Sigmoid colon (tissue), 4 donors: ENCODE measurements around the gene CRABP1.

Experiments
- CTCF ChIP-seq, 4 experiments: fragments of 450-650 bp in 3 of 4; fragments of 200-600 bp in 1 of 4; IDR thresholded peaks; one replicate each; pipeline ENCODE4 v1.5.1; 2016 to 2019; ENCODE audit warnings: antibody characterized with exemption in 4 of 4, mild to moderate bottlenecking in 3 of 4, moderate library complexity in 2 of 4
- EP300 ChIP-seq, 4 donors: sonication (generic); formaldehyde crosslinking; IDR thresholded peaks; one replicate each; pipeline ENCODE4 v1.6.1; 2017; ENCODE audit warnings: antibody characterized with exemption in 4 of 4
- POLR2A ChIP-seq, 2 donors: fragments of 450-650 bp; IDR thresholded peaks; one replicate each; pipeline ENCODE4 v1.6.1; 2016; ENCODE audit warnings: antibody characterized with exemption in 2 of 2, mild to moderate bottlenecking in 2 of 2, moderate library complexity in 2 of 2
- POLR2AphosphoS5 ChIP-seq, 4 donors: sonication (generic); formaldehyde crosslinking; IDR thresholded peaks; one replicate each; pipeline ENCODE4 v1.6.1; 2017; ENCODE audit warnings: antibody characterized with exemption in 4 of 4

DNA sequence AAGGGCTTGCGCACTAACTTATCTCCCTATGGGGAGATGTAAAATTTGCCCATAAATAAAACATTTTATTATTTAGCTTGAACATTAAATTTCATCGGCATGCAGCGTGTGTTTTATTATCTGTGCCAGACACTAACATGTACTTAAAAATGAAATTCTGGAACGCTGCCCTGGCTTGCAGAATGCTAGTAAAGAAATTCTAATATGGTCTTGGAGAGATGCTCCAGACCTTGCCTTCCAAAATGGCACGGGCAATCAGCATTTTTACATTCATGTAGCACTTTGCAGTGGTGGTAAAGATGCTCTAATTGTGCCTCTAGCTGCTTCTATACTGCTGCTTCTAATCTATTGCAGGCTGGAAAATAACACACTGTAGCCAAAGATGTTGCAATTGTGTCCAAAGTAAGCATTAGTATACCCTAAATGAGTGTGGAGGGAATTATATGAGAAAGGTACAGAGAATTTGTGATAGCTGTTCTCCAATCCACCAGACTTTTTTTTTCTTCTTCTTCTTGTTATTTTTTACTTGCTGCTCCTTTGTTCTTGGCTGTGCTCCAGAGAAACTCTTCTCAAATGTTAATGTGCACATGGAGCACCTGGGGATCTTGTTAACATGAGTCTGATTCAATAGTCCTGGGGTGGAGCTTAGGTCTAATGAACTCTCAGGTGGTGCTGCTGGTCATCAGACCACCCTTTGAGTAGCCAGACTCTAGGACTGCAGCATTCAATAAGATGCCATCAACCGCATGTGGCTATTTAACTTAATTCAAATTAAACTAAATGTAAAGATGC lies 47.3 kb downstream of the CRABP1 start:
- TF ChIP-seq CTCF (IDR thresholded peaks at IDR 0.05), result no peak
- no peak for TF ChIP-seq POLR2A (IDR thresholded peaks at IDR 0.05)
- TF ChIP-seq EP300 (IDR thresholded peaks at IDR 0.05), result no peak
- TF ChIP-seq POLR2AphosphoS5 (IDR thresholded peaks at IDR 0.05), result no peak
